Neural cell (in vitro differentiated cells): Measurements from ENCODE around the gene PCP2. TPM values are rescaled to one million over a fixed set of nuclear protein-coding genes. Genes with fewer than 3 reads are reported as not detected.

Experiments used
- H2AFZ ChIP-seq: fragments of 200-600, 300-800 bp; sonication (generic), shearing (Covaris generic); 2 replicates; pipeline ENCODE4 v1.6.0; 2014; ENCODE audit warnings: low read depth, mild to moderate bottlenecking, antibody characterized with exemption, low read length, moderate library complexity
- H3F3A ChIP-seq: fragments of 200-600 bp; shearing (Covaris generic); 2 replicates; pipeline ENCODE4 v1.6.1; 2016; ENCODE audit warnings: mild to moderate bottlenecking, moderate library complexity, mixed read lengths, antibody characterized with exemption, low read length; ENCODE audit not compliant: insufficient read depth, poor library complexity, severe bottlenecking
- H3K27ac ChIP-seq: fragments of 200-600, 300-800 bp; sonication (generic), shearing (Covaris generic); 2 replicates; pipeline ENCODE4 v1.5.1; 2014; ENCODE audit warnings: mild to moderate bottlenecking, low read length, moderate library complexity
- H3K27me3 ChIP-seq: fragments of 300-800, 200-600 bp; sonication (generic), shearing (Covaris generic); 2 replicates; pipeline ENCODE4 v1.6.0; 2014; ENCODE audit warnings: mild to moderate bottlenecking, low read depth, low read length, moderate library complexity; ENCODE audit not compliant: insufficient read depth
- H3K36me3 ChIP-seq: fragments of 300-800, 200-600 bp; sonication (generic), shearing (Covaris generic); 2 replicates; pipeline ENCODE4 v1.5.1; 2014; ENCODE audit warnings: mild to moderate bottlenecking, antibody characterized with exemption, low read length, moderate library complexity; ENCODE audit not compliant: insufficient read depth
- H3K4me2 ChIP-seq: fragments of 300-800, 200-600 bp; sonication (generic), shearing (Covaris generic); 2 replicates; pipeline ENCODE4 v1.6.0; 2014; ENCODE audit warnings: mild to moderate bottlenecking, low read length
- H3K4me3 ChIP-seq: fragments of 300-800, 200-600 bp; sonication (generic), shearing (Covaris generic); 2 replicates; pipeline ENCODE4 v1.5.1; 2014; ENCODE audit warnings: mild to moderate bottlenecking, low read length, moderate library complexity
- H3K79me2 ChIP-seq: fragments of 200-600 bp; shearing (Covaris generic); replicated peaks from 2 replicates; pipeline ENCODE4 v1.6.0; 2014; ENCODE audit warnings: mild to moderate bottlenecking, low read length, moderate library complexity; ENCODE audit not compliant: insufficient read depth
- H3K9ac ChIP-seq: fragments of 300-800, 200-600 bp; sonication (generic), shearing (Covaris generic); 2 replicates; pipeline ENCODE4 v1.6.1; 2016; ENCODE audit warnings: mild to moderate bottlenecking, low read length, mixed read lengths
- H3K9me2 ChIP-seq: fragments of 200-600 bp; shearing (Covaris generic); 2 replicates; pipeline ENCODE4 v1.6.1; 2016; ENCODE audit warnings: mild to moderate bottlenecking, low read length, mixed read lengths; ENCODE audit not compliant: insufficient read depth
- H3K9me3 ChIP-seq: fragments of 200-600, 300-800 bp; sonication (generic), shearing (Covaris generic); 2 replicates; pipeline ENCODE4 v1.6.1; 2016; ENCODE audit warnings: mild to moderate bottlenecking, mixed run types, low read length, moderate library complexity, mixed read lengths
- H4K20me1 ChIP-seq: fragments of 200-600 bp; shearing (Covaris generic); 2 replicates; pipeline ENCODE4 v1.6.1; 2016; ENCODE audit warnings: mild to moderate bottlenecking, mixed run types; ENCODE audit not compliant: insufficient read depth
- CTCF ChIP-seq: fragments of 450-650 bp; IDR thresholded peaks from 2 replicates; pipeline ENCODE4 v1.5.1; 2014; ENCODE audit warnings: antibody characterized with exemption, mild to moderate bottlenecking, moderate library complexity; ENCODE audit not compliant: poor library complexity, severe bottlenecking
- EP300 ChIP-seq: fragments of 450-650 bp; conservative IDR thresholded peaks from 2 replicates; pipeline ENCODE4 v1.6.1; 2014; ENCODE audit warnings: antibody characterized with exemption, mild to moderate bottlenecking, moderate library complexity; ENCODE audit not compliant: poor library complexity, severe bottlenecking
- EZH2 ChIP-seq: fragments of 200-600, 300-800 bp; shearing (Covaris generic), sonication (generic); IDR thresholded peaks from 2 replicates; pipeline ENCODE4 v1.6.1; 2014; ENCODE audit warnings: antibody characterized with exemption, low read length, borderline replicate concordance, mild to moderate bottlenecking; ENCODE audit not compliant: insufficient read depth, poor library complexity, severe bottlenecking
- MXI1 ChIP-seq: fragments of 450-650 bp; conservative IDR thresholded peaks from 2 replicates; pipeline ENCODE4 v1.6.1; 2014; ENCODE audit warnings: antibody characterized with exemption, mild to moderate bottlenecking; ENCODE audit not compliant: poor library complexity, severe bottlenecking
- POLR2AphosphoS5 ChIP-seq: IDR thresholded peaks from 2 replicates; pipeline ENCODE4 v1.6.1; 2012
- RAD21 ChIP-seq: fragments of 450-650 bp; conservative IDR thresholded peaks from 2 replicates; pipeline ENCODE4 v1.6.1; 2014; ENCODE audit warnings: antibody characterized with exemption, mild to moderate bottlenecking, moderate library complexity
- REST ChIP-seq: IDR thresholded peaks from 2 replicates; pipeline ENCODE4 v1.6.1; 2012; ENCODE audit warnings: borderline replicate concordance
- SMC3 ChIP-seq: fragments of 450-650 bp; conservative IDR thresholded peaks from 2 replicates; pipeline ENCODE4 v1.6.1; 2014; ENCODE audit warnings: antibody characterized with exemption, mild to moderate bottlenecking, moderate library complexity; ENCODE audit not compliant: poor library complexity
- TAF1 ChIP-seq: IDR thresholded peaks from 2 replicates; pipeline ENCODE4 v1.6.1; 2012; ENCODE audit warnings: low read depth
- polyA plus RNA-seq: library from polyadenylated mRNA; depleted of rRNA; stranded (reverse); fragments of >200 nt; gene quantifications from 2 replicates; pipeline ENCODE4 v1.2.3, GENCODE V29; 2014

The PCP2 gene
- polyA plus RNA-seq, 1 donor from 2014 or later = not detected

DNA sequence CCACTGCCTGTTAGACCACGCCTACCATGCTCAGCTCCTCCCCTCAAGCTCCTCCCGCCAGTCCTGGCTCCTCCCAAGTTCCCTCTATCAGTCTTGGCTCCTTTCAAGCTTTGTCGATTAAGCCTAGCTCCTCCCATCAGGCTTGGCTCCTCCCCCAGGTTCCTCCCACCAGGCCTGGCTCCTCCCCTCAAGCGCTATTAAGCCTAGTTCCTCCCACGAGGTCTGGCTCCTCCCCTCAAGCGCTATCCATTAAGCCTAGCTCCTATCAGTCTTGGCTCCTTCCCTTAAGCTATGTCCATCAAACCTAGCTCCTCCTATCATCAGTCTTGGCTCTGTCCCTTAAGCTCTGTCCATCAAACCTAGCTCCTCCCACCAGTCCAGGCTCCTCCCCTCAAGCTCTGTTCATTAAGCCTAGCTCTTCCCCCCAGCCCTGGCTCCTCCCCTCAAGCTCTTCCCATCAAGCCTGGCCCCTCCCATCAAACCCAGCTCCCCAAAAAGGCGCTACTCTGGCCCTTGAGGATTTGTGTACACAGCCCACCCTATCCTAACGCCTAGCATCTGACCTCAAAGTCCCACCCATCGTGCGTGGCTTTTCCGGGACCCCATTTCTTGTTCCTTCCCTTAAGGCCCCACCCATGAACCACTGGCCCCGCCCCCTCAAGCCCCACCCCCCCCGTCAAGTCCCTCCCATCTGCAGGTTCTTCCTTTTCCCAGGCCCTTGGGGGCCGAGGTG is 27.9 kb downstream of the PCP2 start:
- H3K4me3 ChIP-seq = no peak overlapping the region

GRCh38 chr19:7603919-7604318 is 29.6 kb downstream of the PCP2 start:
- H2AFZ ChIP-seq = no peak overlapping the region
- no peaks in the 10 kb centered on the region for H4K20me1 ChIP-seq
- no peak overlapping the region for H3K4me2 ChIP-seq
- no peak for TF ChIP-seq MXI1
- no peak for TF ChIP-seq CTCF
- TF ChIP-seq POLR2AphosphoS5 = no peak
- no peak for TF ChIP-seq EP300
- TF ChIP-seq TAF1 = no peak
- no peak for TF ChIP-seq EZH2
- TF ChIP-seq REST = no peak
- TF ChIP-seq RAD21 = no peak
- TF ChIP-seq SMC3 = no peak
- H3K27ac ChIP-seq = no peak overlapping the region
- H3K9ac ChIP-seq = no peak overlapping the region
- H3K27me3 ChIP-seq = no peaks in the 10 kb centered on the region
- H3K4me3 ChIP-seq = no peak overlapping the region
- no peaks in the 10 kb centered on the region for H3K9me3 ChIP-seq
- no peaks in the 10 kb centered on the region for H3K9me2 ChIP-seq
- H3K79me2 ChIP-seq = peaks cover 7% of the 10 kb centered on the region
- H3K36me3 ChIP-seq = no peaks in the 10 kb centered on the region
- H3F3A ChIP-seq = no peaks in the 10 kb centered on the region

More for the DNA sequence above, 27.9 kb downstream of the PCP2 start:
- no peak overlapping the region for H3K27ac ChIP-seq
- H3K9ac ChIP-seq = no peak overlapping the region
- no peaks in the 10 kb centered on the region for H3K9me2 ChIP-seq
- no peaks in the 10 kb centered on the region for H3K9me3 ChIP-seq
- H3K36me3 ChIP-seq = no peaks in the 10 kb centered on the region
- H3K79me2 ChIP-seq = peaks cover 7% of the 10 kb centered on the region
- H3K4me2 ChIP-seq = no peak overlapping the region
- no peak overlapping the region for H2AFZ ChIP-seq
- no peaks in the 10 kb centered on the region for H3F3A ChIP-seq
- H3K27me3 ChIP-seq = no peaks in the 10 kb centered on the region
- TF ChIP-seq SMC3 (no peak), POLR2AphosphoS5 (no peak), CTCF (no peak), RAD21 (no peak)
- no peaks in the 10 kb centered on the region for H4K20me1 ChIP-seq
